Activated T-helper 1 cell treated with anti-CD3 and anti-CD28 coated beads, Interleukin-2, amount 50 U/mL, for 16 hours (primary cell): ENCODE measurements around the gene ARHGAP8.

Experiments
- DNase-seq, 2 donors: peaks; one replicate each; pipeline ENCODE4 v3.0.0-alpha.2; 2020; ENCODE audit warnings: low read depth in 1 of 2, low spot score in 1 of 2

Gene ARHGAP8

GRCh38 chr22:44801476-44801875 is 49.1 kb downstream of the ARHGAP8 start:
- DNase-seq = no peak

- DNase-seq = no peak
Observed at GRCh38 chr22:44802071-44802700, 49.8 kb downstream of the ARHGAP8 start.

- no peak for DNase-seq
Observed at GRCh38 chr22:44802956-44803355, 50.6 kb downstream of the ARHGAP8 start.

DNA sequence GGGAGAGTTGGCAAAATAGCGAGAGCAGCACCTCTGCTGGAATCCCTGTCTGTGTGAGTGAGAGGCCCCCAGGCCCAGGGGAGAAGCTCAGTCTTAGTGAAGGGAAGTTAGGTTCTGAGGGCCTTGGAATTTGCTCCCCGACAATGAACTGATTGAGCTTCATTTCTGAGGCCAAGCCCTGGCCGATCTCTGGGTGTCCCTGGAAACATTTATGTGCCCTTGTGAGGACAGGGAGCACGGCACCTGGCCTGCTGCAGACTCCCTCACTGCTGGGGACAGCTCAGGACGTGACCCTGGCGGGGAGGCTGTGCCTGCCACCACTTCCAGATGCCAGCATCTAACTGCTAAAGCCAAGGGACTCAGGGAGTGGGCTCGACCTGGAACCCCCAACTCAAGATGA is 52.0 kb downstream of the ARHGAP8 start:
- DNase-seq = no peak

- DNase-seq = no peak
Observed at GRCh38 chr22:44805711-44806110, 53.3 kb downstream of the ARHGAP8 start.

- no peak for DNase-seq
Observed at GRCh38 chr22:44807232-44807631, 54.9 kb downstream of the ARHGAP8 start.

DNA sequence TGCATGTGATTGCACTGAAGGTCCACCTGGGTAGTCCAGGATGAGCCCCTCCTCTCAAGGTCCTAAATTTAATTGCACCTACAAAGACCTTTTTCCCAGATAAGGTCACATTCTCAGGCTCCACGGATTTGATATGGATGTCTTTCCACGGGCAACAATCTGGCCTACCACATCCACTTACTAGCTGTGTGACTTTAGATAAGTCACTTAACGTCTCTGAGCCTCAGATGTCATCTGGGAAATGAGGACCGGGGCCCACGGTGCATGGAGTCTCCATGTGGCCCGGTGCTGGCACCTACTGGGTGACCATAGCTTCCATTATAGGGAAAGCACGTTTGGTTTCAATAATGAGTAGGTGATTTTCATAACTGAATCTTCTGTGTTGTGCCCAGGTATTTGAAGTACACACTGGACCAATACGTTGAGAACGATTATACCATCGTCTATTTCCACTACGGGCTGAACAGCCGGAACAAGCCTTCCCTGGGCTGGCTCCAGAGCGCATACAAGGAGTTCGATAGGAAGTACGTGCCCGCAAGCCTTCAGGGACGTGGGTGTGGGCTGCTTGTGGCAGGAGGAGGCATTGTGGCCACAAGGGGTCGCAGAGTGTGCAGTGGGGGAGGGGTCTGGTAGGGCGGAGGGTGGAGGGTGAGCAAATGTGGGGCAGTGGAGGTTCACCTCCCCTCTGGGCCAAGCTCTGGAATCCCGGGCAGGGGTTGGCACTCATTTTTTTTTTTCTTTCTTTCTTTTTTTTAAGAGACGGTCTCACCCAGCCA is 55.7 kb downstream of the ARHGAP8 start:
- no peak for DNase-seq

DNA sequence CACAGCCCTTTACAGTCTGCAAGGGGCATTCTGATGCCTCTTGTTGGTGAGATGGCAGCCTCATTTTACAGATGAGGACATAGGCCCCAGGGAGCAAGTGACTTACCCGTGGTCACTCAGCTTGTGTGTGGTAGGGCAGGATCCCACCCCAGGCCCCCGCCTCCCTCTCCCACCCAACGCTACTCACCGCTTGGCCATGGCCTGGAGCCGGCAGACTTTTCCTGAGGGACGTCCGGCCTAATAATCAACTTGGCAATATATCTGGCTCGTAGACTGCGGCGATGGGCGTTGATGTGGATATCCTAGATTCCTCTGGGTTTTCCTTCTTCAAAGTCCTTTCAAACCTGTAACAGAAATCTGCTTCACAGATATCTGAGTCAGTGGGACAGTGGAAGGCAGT is 57.1 kb downstream of the ARHGAP8 start:
- no peak for DNase-seq

GRCh38 chr22:44811141-44811540 is 58.8 kb downstream of the ARHGAP8 start:
- DNase-seq = no peak

GRCh38 chr22:44813416-44813815 is 61.0 kb downstream of the ARHGAP8 start:
- no peak for DNase-seq

DNA sequence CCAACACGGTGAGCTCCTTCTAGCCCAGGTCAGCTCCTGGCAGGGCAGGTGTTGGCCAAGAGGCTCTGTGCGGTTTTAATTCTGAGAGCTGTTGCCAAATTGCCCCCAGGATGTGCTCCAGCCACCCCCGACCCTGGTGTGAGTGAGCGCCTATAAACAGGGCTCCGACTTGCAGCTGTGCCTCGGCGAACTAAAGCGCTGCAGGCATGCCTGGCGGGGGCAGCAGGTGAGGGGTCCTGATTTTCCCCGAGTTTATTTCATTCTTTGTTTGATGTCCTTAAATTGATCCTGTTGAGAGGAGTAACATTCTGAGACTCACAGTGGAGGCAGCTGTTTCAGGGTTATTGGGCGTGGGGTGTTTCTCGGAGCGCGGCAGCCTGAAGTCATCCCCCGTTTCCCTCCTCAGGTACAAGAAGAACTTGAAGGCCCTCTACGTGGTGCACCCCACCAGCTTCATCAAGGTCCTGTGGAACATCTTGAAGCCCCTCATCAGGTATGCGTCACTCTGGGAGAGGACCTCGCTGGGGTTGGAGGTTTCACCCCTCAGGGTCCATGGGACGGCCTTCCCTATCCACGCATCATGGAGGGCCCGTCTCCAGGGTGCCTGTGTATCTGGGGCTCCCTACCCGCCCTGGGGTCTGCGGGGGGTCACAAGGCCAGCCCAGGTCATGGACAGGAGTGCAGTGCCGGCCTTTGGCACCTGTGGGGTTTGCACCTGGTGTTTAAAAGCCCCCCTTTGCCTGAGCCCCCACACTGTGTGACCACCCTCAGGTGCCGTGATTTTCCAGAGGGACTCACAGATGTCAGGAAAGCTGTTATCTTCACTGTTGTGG is 62.1 kb downstream of the ARHGAP8 start:
- no peak for DNase-seq

- no peak for DNase-seq
Observed at GRCh38 chr22:44815099-44816070, 63.0 kb downstream of the ARHGAP8 start.

DNA sequence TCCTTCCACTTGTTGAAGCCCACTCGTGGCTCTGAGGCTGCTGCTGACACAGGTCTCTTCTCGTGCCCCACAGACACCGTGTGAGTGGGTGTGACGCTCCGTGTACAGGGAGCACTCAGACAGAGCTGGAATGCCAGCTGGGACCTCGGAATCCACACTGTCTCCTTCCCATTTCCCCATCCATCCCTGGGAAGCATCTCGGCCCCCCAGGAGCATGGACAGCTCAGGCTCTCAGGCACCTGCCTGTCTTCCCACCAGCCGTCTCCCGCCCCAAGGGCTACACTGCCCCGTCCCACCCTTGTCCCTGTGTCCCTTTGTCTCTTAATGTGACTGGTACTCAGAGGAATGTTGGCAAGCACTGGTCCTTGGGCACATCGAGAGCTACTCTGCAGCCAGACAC is 63.8 kb downstream of the ARHGAP8 start:
- no peak for DNase-seq

DNA sequence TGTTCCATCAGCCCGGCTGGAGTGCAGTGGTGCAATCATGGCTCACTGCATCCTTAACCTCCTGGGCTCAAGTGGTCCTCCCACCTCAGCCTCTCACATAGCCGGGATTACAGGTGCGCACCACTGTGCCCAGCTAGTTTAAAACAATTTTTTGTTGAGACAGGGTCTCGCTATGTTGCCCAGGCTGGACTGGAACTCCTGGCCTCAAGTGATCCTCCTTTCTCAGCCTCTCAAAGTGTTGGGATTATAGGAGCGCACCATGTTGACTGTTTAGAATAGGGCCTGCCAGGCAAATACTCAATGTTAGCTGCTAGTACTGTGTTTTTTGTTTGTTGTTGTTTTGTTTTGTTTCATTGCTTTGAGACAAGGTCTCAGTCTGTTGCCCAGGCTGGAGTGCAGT is 66.4 kb downstream of the ARHGAP8 start:
- no peak for DNase-seq

- DNase-seq = no peak
Observed at GRCh38 chr22:44819966-44820631, 67.7 kb downstream of the ARHGAP8 start.

DNA sequence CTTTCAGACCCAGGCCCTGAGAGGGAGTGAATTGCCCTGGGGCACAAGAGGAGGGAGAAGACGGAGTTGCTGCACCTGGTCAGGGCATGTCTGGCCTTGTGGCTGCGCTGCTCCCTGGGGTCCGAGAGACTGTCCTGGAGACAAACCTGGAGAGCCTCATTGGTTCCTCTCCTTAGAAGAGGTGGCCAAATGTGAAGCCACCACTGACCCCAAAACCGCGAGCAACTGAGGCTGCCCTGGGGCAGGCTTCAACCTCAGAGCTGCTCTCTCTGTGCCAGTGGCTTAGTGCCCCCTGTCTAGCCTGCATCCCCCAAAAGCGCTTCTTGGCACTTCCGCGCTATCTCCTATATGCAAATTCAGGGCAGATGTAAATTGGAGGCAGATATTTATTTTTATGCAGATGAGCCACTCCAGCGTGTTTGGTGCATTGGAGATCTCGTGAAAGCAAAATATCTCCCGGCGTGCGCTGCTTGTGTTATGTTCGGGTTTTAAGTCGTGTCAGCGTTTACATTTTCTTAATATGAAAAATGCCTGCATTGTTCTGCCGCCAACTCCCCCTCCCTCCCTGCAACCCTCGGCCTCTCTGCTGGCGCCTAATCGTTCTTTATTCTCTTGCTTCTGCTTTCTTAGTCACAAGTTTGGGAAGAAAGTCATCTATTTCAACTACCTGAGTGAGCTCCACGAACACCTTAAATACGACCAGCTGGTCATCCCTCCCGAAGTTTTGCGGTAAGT is 69.5 kb downstream of the ARHGAP8 start:
- no peak for DNase-seq

DNA sequence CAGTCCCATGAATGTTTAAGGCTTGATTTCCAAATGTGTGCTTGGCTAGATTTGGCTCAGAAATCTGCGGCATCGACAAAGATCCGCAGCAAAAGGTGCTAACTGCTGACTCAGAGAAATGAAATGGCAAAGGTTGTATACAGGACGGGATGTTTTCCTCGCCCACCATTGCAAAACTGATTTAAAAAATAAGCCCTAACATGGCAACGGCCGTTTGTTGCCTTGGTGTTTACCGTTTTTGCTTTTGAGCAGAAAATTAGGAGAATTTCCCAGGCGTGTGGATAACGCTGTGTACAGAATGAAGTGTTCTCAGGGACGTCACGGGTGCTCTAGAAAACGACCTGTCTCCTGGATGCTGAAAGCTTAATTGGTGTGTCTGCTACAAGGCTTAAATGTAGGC is 70.2 kb downstream of the ARHGAP8 start:
- no peak for DNase-seq

DNA sequence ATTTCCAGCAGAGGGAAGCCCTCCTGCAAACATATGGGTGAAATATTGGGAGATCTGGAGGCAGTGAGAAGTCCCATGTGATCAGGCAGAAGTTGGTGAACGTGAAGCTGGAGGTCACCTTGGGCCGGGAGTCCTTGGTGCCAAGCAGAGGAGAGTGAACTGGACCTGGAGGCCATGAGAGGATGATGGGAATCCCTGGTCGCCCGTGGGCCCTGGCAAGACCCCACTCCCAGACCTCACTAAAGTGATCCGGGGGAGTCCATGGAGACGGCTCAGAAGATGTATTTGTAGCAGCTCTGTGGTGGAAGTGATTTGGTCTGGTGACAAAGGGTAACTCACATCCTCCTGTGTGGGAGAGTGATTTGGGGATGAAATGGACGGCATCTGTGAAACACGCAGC is 71.0 kb downstream of the ARHGAP8 start:
- DNase-seq = no peak

- no peak for DNase-seq
Observed at GRCh38 chr22:44823806-44824205, 71.4 kb downstream of the ARHGAP8 start.

- DNase-seq = no peak
Observed at GRCh38 chr22:44824271-44824670, 71.9 kb downstream of the ARHGAP8 start.
